Limb (tissue), 2 donors: ENCODE data around the gene MS4A14.
"Not testable (repeated sequence)": the region's sequence is repeated elsewhere in the genome, so short reads cannot be mapped to it uniquely, and the experiment has no call there.

Experiments
- DNase-seq, 2 donors: peaks; one replicate each; pipeline ENCODE4 v3.0.0-alpha.2; 2016; ENCODE audit errors: extremely low spot score in 2 of 2

Gene MS4A14

DNA sequence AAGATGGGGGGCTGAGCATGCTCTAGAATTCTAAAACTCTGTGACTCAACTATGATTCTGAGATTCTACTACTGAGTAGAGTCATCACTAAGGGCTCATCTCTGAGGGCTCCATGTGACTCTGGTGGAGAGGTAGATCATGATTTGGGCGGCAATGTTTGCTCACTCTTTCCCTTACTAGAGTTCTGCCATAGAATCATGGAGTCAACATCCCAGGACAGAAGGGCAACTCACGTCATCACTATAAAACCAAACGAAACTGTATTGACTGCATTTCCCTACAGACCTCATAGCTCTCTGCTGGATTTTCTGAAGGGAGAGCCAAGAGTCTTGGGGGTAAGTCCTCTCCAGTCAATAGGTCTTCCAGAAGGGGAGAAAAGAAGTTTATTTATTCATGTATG is at the start of gene MS4A14:
Gene MS4A14 (plus strand): TSS at position 78 of the 400 bp plus-strand sequence. CDS start 120 bp downstream, at position 198.
- DNase-seq: no peak

- no peak for DNase-seq
Measured at GRCh38 chr11:60347084-60347797, 49.0 kb upstream of the MS4A14 start.

GRCh38 chr11:60348116-60348515 is 48.1 kb upstream of the MS4A14 start:
- no peak for DNase-seq

DNA sequence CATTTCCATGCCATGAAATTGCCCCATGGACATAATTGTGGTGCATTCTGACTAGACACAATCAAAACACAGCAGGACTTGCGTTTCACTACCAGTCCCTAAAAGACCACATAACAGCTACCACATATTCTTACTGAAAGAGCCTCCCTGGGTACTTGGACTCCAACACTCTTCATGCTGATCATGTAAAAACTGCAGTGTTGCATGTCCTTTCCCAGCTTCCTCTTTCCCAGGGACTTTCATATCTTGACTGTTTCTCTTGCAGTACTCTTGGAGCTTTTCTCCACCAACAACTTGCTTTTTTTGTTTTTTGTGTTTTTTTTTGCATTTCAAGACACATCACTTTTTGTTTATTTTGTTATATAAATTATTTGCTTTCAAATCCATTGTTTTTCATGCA is 46.3 kb upstream of the MS4A14 start:
- no peak for DNase-seq

DNA sequence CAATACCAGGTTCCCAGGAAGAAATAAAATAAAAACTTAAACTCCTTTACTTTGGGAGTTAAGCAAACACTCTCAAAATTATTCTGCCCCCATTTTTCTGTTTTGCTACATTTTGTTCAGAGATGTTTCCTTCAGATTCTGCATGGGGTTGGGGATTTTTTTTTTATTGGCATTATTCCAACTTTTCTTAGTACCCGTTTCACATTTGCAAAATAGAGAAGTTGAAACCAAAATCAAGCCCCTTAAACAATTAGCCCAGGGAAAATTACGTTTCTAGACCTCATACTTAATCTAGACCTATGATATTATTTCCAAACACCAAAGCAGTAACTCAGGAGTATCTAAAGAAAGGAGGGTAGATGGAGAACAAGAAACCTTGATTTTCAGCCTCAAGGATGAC is 38.5 kb upstream of the MS4A14 start:
- no peak for DNase-seq

- DNase-seq: no peak
Measured at GRCh38 chr11:60360621-60361020, 35.6 kb upstream of the MS4A14 start.

DNA sequence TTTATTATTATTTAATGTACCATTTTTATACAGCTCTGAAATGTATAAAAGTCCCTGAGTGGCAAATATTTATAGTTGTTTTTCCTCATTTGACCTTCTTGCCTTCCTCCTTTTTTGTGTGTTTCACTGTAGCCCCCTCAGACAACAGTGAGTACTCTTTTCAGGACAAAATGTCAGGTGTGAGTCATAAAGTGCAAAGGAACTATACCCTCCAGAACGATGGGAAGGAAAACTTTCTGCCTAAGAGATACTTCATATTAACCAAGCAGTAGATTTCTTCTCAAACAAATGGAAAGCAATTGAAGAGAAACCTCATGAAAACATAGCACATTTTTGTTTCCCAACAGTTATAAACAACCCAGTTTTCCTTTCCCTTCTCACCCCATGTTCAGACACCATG is 34.0 kb upstream of the MS4A14 start:
- DNase-seq: no peak

DNA sequence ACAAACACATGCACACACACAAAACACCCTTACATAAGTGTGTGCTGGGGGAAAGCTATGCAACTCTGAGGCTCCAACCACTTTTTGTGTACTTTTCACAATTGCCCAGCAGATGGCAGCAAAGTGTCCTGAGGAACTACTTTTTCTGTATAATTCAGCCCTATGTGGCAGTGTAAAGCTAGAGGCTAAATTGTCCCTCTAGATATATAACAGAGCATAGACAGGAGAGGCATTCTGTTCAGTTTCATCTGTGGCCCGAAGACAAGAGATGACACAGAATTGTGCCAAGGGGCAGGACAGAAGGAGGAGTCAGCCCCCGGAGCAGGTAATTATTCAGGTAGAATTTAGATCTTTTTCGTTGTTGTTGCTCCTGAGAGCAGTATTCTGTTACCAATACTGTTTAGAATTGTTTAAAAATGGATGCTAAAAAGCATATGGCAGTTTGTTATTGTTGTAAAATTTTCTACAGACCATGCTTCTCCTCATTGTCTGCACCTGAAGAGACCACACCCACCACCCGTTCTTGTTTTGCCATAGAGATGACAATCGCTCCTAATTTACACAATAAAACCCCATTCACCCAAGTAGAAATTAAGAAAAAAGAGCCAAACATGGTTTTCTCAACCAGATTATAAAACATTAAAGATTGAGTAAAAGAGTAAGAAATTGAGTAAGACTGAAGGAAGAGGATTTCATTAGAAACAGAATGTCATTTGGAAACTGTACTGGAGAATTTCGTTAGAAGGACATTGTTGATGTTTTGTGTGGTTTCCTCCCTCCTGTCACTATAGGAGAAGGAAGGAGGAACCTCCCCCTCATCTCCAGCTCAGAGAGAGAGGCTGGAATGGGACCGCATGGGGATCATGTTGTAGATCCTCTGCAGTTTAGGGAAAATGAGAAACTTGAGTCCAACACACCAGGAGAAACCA is 32.5 kb upstream of the MS4A14 start:
- peak; percentile 61 to 66 for DNase-seq

DNA sequence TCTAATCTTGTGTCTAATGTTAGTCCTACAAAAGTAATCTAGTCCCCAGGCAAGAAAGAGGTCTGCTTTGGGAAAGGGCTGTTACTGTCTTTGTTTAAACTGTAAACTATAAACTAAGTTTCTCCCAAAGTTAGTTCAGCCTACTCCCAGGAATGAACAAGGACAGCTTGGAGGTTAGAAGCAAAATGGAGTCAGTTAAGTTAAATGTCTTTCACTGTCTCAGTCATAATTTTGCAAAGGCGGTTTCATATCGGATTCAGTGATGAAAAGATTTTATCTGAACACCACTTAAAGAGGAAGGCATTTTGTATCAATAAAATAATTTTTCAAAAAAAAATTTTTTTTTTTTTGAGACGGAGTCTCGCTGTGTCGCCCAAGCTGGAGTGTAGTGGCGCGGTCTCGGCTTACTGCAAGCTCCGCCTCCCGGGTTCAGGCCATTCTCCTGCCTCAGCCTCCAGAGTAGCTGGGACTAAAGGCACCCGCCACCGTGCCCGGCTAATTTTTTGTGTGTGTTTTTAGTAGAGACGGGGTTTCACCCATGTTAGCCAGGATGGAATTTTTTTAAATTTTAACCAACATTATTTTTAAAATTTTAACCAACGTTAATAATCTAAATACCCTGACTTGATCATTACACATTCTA is 29.9 kb upstream of the MS4A14 start:
- not testable (repeated sequence) for DNase-seq

DNA sequence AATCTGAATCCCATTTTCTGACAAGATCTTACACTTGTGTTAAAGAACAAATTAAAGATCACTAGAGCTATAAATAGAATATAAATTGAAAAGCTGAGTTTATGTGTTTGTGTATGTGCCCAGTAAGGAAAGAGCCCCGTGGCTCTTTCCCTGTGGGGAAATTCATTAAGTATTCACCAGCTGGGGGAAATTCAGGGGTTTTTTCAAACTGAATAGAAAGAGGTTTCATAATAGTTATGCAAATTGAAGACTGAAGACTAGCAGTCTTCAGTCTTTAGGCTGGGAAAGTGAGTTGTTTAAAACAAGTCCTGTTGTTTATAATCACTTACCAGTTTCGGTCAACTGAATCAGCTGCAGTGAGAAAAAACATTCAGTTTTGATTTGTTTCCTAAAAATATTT is 29.2 kb upstream of the MS4A14 start:
- DNase-seq: no peak

- no peak for DNase-seq
Measured at GRCh38 chr11:60367896-60368295, 28.4 kb upstream of the MS4A14 start.

GRCh38 chr11:60370252-60370810 is 25.9 kb upstream of the MS4A14 start:
- no peak for DNase-seq

- no peak for DNase-seq
Measured at GRCh38 chr11:60370811-60371298, 25.4 kb upstream of the MS4A14 start.

DNA sequence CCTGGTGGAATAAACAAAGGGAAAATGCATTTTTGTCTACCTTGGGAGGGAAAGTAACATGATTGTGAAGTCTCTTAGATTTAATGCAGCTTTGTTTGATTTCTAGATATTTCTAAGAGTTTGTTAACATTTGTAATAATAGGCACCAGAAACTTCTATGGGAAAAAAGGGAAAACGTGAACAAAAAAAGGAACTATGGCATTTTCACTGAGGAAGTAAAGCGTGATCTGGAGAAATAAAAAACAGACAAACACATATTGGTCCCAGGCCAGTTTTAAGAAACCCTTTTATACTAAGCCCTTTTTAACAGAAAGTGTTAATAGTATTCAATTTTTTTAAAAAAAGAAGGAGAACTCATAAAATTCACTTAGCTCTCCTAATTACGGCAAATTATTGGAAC is 24.9 kb upstream of the MS4A14 start:
- DNase-seq: no peak

DNA sequence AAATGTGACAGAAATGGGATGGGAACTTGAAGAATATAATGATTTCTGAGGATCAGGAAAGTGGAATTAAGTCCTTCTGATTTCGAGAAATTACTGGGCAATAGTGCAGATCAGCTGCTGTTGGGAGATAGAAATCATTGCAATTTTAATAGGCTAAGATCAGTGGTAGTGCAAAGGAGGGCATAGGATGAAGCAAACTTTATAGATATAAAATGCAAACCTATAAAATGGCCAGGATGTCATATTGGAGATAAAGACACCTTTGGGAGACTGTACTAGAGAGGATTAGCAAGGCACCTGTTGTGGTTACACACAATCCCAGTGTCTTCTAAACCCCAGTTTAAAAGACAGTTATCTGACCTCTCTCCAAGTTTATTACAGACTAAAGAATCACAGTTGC is 24.4 kb upstream of the MS4A14 start:
- no peak for DNase-seq

DNA sequence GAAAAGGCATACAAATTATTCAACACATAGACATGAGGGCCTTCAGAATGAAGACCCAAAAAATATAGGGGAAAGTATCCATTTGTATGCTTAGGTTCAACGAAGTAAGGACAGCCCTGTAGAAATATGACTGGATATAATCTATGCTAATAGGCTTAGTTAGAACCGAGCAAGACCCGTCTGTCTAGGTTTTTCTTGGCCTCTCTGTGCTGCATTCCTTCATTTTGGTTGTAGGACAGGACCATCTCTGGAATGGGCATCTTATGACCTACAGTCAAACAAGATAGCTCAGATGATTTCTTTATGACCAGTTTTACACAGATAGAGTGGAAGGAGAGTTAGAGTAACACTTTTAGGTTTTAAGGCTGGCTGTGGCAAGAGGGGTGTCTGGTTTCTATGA is 23.5 kb upstream of the MS4A14 start:
- no peak for DNase-seq

GRCh38 chr11:60375316-60375715 is 20.9 kb upstream of the MS4A14 start:
- no peak for DNase-seq

- no peak for DNase-seq
Measured at GRCh38 chr11:60376601-60377000, 19.7 kb upstream of the MS4A14 start.

DNA sequence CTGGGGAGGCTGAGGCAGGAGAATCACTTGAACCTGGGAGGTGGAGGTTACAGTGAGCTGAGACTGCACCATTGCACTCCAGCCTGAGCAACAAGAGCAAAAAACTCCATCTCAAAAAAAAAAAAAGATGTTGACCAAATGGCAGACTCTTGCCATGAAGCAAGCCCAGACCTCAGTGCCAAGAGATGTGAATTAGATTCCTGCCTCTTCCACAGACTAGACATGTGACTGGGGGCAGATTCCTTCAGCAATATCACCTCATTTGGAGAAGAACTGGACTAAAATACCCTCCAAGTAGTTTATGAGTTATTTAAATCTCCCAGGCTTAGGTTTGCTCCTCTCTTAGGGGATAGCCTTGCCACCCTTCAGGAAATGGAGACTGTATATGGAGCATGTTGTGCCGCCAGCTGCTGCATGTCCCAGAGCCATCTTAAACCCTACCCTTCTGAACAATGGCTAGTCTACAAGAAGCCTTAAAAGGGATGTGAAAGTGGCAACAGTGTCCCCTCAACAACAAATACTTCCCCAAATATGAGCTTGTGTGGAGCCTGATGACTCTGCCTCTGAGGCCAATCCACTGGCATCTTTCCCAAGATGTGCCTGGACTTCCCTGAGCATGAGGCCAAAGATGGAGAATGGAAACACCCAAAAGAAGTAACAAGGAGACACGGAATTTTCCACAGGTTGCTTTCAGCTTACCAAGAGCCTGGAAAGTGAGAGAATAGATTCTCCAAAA is 18.7 kb upstream of the MS4A14 start:
- no peak for DNase-seq

- DNase-seq: no peak
Measured at GRCh38 chr11:60378354-60378753, 17.9 kb upstream of the MS4A14 start, which contains the start of gene MS4A7. TSS of gene MS4A7 (plus strand) at chr11:60378532. CDS start at chr11:60383142, 4,610 bp downstream.
